GM21381 (cell line): ENCODE data around the gene TUBA4A.

Experiments used
- ATAC-seq: cut with Tn5 transposase; IDR thresholded peaks from one replicate; pipeline ENCODE4 v1.9.1; 2021; ENCODE audit warnings: mild to moderate bottlenecking, moderate library complexity; ENCODE audit not compliant: unreplicated experiment

Gene TUBA4A

GRCh38 chr2:219244789-219245147, 8.9 kb downstream of the TUBA4A start:
- no peak for ATAC-seq

GRCh38 chr2:219243291-219243761, 10.4 kb downstream of the TUBA4A start:
- no peak for ATAC-seq

- no peak for ATAC-seq
These were observed 19.4 kb downstream of the TUBA4A start for GRCh38 chr2:219234331-219234730.

GRCh38 chr2:219230059-219230540, 23.6 kb downstream of the TUBA4A start:
- peak; percentile 24 for ATAC-seq

GRCh38 chr2:219229305-219230058, 24.2 kb downstream of the TUBA4A start, which contains the start of the genes ANKZF1 and ATG9A:
ANKZF1 (plus strand) TSS chr2:219229806; CDS start chr2:219230258, 452 bp downstream.
ATG9A (minus strand) TSS chr2:219229636; CDS start chr2:219228024, 1,612 bp downstream.
- ATAC-seq: peak; percentile 96

DNA sequence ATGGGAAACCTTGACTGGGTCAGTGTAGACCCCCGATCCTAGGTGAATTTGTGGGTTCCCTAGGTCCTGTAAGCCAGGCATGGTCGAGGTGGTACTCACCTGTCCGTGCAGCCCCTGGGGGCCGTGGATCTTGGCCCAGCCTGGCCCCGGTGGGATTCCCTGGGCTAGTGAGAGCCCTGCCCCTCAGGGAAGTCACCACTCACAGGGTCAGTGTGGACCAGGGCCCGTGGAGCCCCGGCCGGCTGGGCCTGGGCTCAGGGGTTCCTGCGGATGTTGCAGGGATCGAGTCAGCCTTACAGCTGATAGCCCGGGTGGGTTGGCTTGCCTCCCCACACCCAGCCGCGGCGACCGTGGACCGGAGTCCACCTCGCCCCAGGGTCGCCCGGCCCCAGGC, 24.8 kb downstream of the TUBA4A start:
- ATAC-seq: no peak

GRCh38 chr2:219228041-219228910, 25.4 kb downstream of the TUBA4A start:
- no peak for ATAC-seq

- ATAC-seq: no peak
These were observed 28.4 kb downstream of the TUBA4A start for GRCh38 chr2:219225350-219225749.

DNA sequence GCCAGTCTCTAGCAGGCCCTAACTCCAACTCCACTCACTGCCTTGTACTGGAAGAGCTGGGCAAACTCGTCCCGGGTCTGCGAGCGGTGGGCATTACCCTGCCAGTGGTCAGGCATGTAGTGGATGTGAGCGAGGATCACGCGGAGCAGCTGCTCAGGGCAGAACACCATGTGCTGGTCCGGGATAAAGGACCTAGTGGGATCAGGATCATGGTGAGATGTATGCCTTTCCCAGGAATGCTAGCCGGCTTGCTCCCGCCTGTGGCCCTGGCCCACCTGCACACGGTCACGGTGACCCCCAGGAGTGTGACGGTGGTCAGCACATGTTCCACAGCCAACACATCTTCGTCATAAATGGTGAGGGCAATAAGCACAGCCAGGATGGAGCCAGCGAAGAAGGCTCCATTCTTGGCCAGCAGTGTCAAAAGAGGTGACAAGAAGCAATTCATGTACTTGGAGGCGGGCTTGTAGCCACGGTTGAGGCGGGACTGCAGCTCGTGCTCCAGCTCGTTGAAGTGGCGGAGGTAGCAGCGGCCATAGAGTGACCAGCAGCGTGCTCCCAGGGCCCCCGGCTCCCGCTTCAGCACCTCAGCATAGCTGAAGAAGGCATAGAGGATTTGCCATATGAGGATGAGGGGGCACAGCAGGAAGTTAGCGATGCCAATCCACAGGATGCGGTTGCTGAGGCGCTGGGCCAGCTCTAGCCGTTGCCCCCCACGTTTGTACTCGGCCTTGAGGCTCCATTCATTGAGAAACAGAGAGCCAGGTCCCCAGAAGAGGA, 29.7 kb downstream of the TUBA4A start:
- no peak for ATAC-seq

GRCh38 chr2:219221957-219222518, 31.7 kb downstream of the TUBA4A start:
- ATAC-seq: no peak

GRCh38 chr2:219220652-219221402, 32.9 kb downstream of the TUBA4A start:
- ATAC-seq: no peak

GRCh38 chr2:219219784-219220532, 33.8 kb downstream of the TUBA4A start:
- ATAC-seq: no peak

- ATAC-seq: peak; percentile 73
These were observed 34.7 kb downstream of the TUBA4A start, which contains the start of gene ABCB6 for GRCh38 chr2:219218732-219219701. ABCB6 (minus strand) TSS chr2:219218958; CDS start chr2:219218673, 285 bp downstream.

GRCh38 chr2:219218217-219218731, 35.4 kb downstream of the TUBA4A start:
- ATAC-seq: peak; percentile 30

DNA sequence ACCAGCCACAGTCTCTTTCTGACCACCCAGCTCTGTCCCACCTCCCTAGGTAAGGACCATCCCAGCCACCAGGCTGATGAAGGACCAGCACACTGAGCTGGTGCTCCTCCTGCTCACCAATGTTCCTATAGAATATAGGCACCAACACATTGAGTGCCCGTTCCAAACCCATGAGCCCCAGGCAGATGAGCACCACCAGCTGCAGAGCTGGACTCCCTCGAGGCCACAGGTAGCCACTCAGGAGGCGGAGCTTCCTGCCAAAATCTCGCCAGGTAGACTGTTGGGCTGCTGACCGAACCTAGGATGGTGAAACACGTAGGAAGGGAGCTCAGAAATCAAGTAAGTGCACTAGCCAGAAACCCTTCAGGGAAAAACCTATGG, 37.2 kb downstream of the TUBA4A start:
- no peak for ATAC-seq

DNA sequence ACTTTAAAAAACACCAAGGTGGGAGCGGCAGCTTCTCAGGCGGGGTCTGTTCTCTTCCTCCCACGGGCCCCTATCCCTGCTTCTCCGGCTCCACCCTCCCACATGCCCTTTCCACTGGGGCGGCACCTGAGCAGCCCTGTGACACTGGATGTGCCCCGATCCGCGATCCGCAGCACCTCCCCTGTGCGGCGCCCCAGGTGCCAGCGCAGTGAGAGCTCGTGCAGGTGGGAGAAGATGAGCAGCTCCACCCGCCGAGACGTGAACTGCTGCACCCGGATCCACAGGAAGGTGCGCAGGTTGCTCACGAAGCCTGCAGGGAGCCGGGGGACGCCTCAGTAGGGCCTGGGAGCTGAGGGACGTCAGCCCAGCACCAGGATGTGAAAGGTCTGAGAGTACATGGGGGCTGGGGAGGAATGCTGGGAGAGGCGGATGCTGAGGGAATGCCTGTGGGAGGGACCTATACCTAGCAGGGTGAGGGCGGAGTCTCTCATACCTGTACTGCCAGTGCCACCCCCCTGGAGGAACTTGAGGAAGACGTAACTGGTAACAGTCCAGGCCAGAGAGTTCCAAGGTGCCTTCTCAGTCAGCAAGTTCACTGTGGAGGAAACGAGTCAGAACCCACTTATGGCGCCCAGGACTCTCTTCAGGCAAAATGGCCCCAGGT, 37.7 kb downstream of the TUBA4A start:
- ATAC-seq: no peak

DNA sequence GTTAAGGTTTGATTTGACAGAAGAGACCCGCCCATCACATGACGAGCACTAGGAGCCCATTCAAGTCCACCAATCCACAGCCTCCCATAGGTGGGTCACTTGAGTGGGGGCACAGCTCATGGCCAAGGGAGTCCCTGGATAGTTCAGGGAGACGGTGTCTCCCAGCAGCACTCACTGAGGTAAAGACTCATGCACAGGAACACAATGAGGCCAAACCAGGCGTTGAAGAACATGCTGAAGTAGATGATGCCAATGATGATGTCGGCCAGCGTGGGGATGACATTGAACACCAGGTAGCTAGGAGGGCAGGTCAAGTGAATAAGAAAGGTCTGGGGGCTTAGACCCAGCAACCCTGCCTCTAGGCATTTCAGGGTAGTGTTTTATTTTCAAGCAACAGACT, 38.9 kb downstream of the TUBA4A start:
- no peak for ATAC-seq
